ACC112 (cell line): ENCODE results near the gene PPFIA3.
A peak's percentile ranks its signal among the peaks of the same experiment; 100 is the strongest.

Source experiments
- H2AFZ ChIP-seq: fragments of 200-600 bp; sonication (generic); one replicate; pipeline ENCODE4 v1.6.0; 2017; ENCODE audit warnings: antibody characterized with exemption, low read length; ENCODE audit not compliant: unreplicated experiment
- H3K27ac ChIP-seq: fragments of 200-600 bp; sonication (generic); 2 replicates; pipeline ENCODE4 v1.5.1; 2014; ENCODE audit warnings: low read depth, mild to moderate bottlenecking, antibody characterized with exemption, low read length, moderate library complexity
- H3K27me3 ChIP-seq: fragments of 200-600 bp; sonication (generic); 2 replicates; pipeline ENCODE4 v1.6.1; 2014; ENCODE audit warnings: mild to moderate bottlenecking, antibody characterized with exemption, low read length, moderate library complexity, mixed read lengths; ENCODE audit not compliant: insufficient read depth
- H3K36me3 ChIP-seq: fragments of 200-600 bp; sonication (generic); 2 replicates; pipeline ENCODE4 v1.6.1; 2016; ENCODE audit warnings: mild to moderate bottlenecking, antibody characterized with exemption, low read length, moderate library complexity, mixed read lengths; ENCODE audit not compliant: insufficient read depth
- H3K4me1 ChIP-seq: fragments of 200-600 bp; sonication (generic); one replicate; pipeline ENCODE4 v1.6.1; 2016; ENCODE audit warnings: low read length, mixed read lengths; ENCODE audit not compliant: insufficient read depth, unreplicated experiment, control insufficient read depth
- H3K4me3 ChIP-seq: fragments of 200-600 bp; sonication (generic); 2 replicates; pipeline ENCODE4 v1.5.1; 2014; ENCODE audit warnings: mild to moderate bottlenecking, low read depth, low read length
- H3K79me2 ChIP-seq: fragments of 200-600 bp; sonication (generic); one replicate; pipeline ENCODE4 v1.6.0; 2016; ENCODE audit warnings: low read length; ENCODE audit not compliant: control insufficient read depth, unreplicated experiment, insufficient read depth

Gene PPFIA3

DNA sequence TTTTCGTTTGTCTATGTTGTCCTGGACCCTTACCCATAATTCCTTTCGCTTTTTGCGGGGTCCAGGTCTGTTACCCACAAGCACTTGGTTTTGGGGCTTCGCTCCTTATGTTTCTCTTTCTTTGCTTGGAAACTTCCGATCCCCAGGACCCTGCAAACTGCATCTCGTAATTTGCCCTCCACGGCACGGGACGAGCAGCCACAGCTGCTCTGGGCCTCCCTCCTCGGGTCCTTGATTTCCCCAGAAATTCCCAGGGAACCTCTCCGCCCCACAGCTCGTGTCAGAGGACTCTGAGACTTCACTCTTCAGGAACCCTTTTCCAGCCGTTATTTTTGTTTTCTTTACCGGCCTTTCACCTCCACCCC lies 33.5 kb upstream of the PPFIA3 start:
- Histone ChIP-seq H3K4me1 (peaks cover 4% of the 10 kb centered on the region), H3K27me3 (no peaks in the 10 kb centered on the region), H3K27ac (peak overlapping the region; percentile 79), H2AFZ (no peak overlapping the region), H3K79me2 (peaks cover 48% of the 10 kb centered on the region), H3K4me3 (peak overlapping the region; percentile 85), H3K36me3 (peaks cover 16% of the 10 kb centered on the region)

- Histone ChIP-seq H2AFZ (no peak overlapping the region), H3K36me3 (peaks cover 17% of the 10 kb centered on the region), H3K79me2 (peaks cover 49% of the 10 kb centered on the region), H3K27ac (peak overlapping the region; percentile 79; the same call in 1 of the 2 replicates), H3K27me3 (no peaks in the 10 kb centered on the region), H3K4me1 (peaks cover 4% of the 10 kb centered on the region), H3K4me3 (peak overlapping the region; percentile 85)
Measured at GRCh38 chr19:49086296-49086695, 33.0 kb upstream of the PPFIA3 start.

DNA sequence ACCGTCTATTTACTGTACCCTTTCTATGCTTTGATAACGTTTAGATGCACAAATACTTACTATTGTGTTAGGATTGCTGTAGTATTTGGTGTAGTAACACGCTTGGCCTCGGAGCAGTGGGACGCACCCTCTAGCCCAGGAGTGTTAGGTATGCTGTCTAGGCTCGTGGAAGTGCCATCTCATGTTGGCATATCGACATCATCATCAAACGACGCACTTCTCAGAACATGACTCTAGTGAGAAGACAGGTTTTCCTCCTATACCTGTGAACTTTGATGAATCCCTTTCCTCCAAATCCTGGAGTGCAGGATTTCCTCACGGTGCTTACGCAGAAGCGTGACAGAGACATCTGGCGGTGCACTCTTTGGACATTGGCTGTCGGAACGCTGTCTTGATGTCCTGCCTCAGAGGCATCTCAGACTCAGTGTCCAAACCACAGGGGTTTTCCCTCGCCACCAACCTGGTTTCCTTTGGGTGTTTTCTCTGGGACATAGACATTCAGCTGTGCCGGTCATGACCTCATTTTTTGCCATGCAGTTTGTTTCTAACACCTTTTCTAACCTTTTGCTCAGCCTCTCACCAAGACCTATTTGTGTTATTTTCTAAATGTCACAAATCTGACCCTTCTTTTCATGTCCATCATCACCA lies 27.8 kb upstream of the PPFIA3 start:
- peaks cover 19% of the 10 kb centered on the region for H3K36me3 ChIP-seq
- H2AFZ ChIP-seq = no peak overlapping the region
- no peaks in the 10 kb centered on the region for H3K27me3 ChIP-seq
- peaks cover 46% of the 10 kb centered on the region for H3K79me2 ChIP-seq
- peaks cover 4% of the 10 kb centered on the region for H3K4me1 ChIP-seq
- H3K4me3 ChIP-seq = no peak overlapping the region
- H3K27ac ChIP-seq = no peak overlapping the region

DNA sequence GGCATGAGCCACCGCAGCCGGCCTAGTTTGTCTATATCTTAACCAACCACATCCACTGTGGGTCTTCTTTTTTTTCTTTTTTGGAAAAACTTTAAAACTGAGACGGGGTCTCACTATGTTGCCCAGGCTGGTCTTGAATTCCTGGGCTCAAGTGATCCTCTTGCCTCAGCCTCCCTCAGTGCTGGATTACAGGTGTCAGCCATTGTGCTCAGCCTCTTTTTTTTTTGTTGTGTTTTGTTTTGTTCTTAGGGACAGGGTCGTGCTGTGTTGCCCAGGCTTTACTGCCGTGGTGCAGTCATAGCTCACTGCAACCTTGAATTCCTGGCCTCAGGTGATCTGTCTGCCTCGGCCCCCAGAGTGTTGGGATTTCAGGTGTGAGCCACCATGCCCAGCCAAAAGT lies 26.7 kb upstream of the PPFIA3 start:
- Histone ChIP-seq H2AFZ (no peak overlapping the region), H3K4me3 (no peak overlapping the region), H3K79me2 (peaks cover 37% of the 10 kb centered on the region), H3K27ac (no peak overlapping the region), H3K4me1 (no peaks in the 10 kb centered on the region), H3K27me3 (no peaks in the 10 kb centered on the region), H3K36me3 (peaks cover 19% of the 10 kb centered on the region)

- H3K4me1 ChIP-seq = no peaks in the 10 kb centered on the region
- no peak overlapping the region for H3K4me3 ChIP-seq
- H3K36me3 ChIP-seq = peaks cover 27% of the 10 kb centered on the region
- no peak overlapping the region for H3K27ac ChIP-seq
- no peaks in the 10 kb centered on the region for H3K27me3 ChIP-seq
- no peak overlapping the region for H2AFZ ChIP-seq
- H3K79me2 ChIP-seq = peaks cover 33% of the 10 kb centered on the region
Measured at GRCh38 chr19:49094505-49095482, 24.6 kb upstream of the PPFIA3 start.

GRCh38 chr19:49097453-49098288 lies 21.7 kb upstream of the PPFIA3 start:
- H3K4me1 ChIP-seq = no peaks in the 10 kb centered on the region
- H3K27me3 ChIP-seq = no peaks in the 10 kb centered on the region
- peaks cover 16% of the 10 kb centered on the region for H3K36me3 ChIP-seq
- no peak overlapping the region for H3K4me3 ChIP-seq
- H3K79me2 ChIP-seq = peaks cover 13% of the 10 kb centered on the region
- H2AFZ ChIP-seq = no peak overlapping the region
- no peak overlapping the region for H3K27ac ChIP-seq

DNA sequence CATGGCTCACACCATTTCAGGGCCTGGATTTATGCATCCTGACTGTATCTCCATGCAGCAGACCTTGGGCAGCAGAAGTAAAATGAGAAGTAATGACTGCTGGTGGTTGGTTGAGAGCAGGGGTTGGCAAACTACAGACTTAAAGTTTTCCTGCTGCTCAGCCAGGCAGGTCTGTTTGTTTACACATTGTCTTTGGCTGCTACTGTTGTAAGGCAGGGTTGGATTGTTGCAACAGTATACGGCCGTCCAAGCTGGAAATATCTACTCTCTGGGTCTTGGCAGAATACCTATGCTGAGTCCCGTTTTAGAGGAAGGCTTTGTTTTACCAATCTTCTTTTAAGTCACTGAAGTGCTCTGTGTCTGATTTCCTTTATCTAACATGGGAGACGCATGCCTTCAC lies 20.5 kb upstream of the PPFIA3 start:
- Histone ChIP-seq H3K36me3 (peaks cover 16% of the 10 kb centered on the region), H2AFZ (no peak overlapping the region), H3K4me1 (no peaks in the 10 kb centered on the region), H3K27me3 (no peaks in the 10 kb centered on the region), H3K79me2 (peaks cover 13% of the 10 kb centered on the region), H3K4me3 (no peak overlapping the region), H3K27ac (no peak overlapping the region)

DNA sequence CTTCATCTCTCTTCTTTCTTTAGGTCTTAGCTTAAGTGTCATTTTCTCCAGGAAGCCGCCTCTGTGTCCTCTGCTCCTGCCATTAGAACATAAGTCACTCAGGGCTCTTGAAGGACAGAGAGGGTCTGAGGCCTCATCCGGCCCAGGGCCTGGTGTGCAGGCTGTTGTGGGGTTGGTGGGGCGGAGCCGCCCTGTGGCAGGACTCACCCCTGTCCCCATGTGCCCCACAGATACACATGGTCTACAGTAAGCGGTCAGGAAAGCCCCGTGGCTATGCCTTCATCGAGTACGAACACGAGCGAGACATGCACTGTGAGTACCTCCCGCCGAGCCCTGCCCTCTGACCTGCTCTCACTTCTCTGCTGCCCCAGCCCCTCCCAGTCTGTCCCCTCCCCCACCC lies 18.2 kb upstream of the PPFIA3 start:
- H3K36me3 ChIP-seq = peaks cover 18% of the 10 kb centered on the region
- H3K27me3 ChIP-seq = no peaks in the 10 kb centered on the region
- H3K4me1 ChIP-seq = no peaks in the 10 kb centered on the region
- H3K27ac ChIP-seq = no peak overlapping the region
- H3K79me2 ChIP-seq = peaks cover 13% of the 10 kb centered on the region
- H2AFZ ChIP-seq = no peak overlapping the region
- H3K4me3 ChIP-seq = no peak overlapping the region

- Histone ChIP-seq H3K27ac (no peak overlapping the region), H3K4me3 (no peak overlapping the region), H2AFZ (no peak overlapping the region), H3K79me2 (peaks cover 13% of the 10 kb centered on the region), H3K36me3 (peaks cover 18% of the 10 kb centered on the region), H3K27me3 (no peaks in the 10 kb centered on the region), H3K4me1 (no peaks in the 10 kb centered on the region)
Measured at GRCh38 chr19:49102303-49102702, 17.0 kb upstream of the PPFIA3 start.

GRCh38 chr19:49103331-49104085 lies 15.8 kb upstream of the PPFIA3 start:
- Histone ChIP-seq H3K27ac (no peak overlapping the region), H3K36me3 (peaks cover 8% of the 10 kb centered on the region), H3K79me2 (peaks cover 3% of the 10 kb centered on the region), H3K27me3 (no peaks in the 10 kb centered on the region), H2AFZ (no peak overlapping the region), H3K4me3 (no peak overlapping the region), H3K4me1 (no peaks in the 10 kb centered on the region)
